GM19468 (cell line): ENCODE data around the gene CKB.

Experiments used
- ATAC-seq: cut with Tn5 transposase; IDR thresholded peaks from one replicate; pipeline ENCODE4 v1.9.1; 2021; ENCODE audit warnings: mild to moderate bottlenecking, moderate library complexity, moderate number of reproducible peaks; ENCODE audit not compliant: unreplicated experiment; ENCODE audit errors: extremely low read depth

CKB gene

DNA sequence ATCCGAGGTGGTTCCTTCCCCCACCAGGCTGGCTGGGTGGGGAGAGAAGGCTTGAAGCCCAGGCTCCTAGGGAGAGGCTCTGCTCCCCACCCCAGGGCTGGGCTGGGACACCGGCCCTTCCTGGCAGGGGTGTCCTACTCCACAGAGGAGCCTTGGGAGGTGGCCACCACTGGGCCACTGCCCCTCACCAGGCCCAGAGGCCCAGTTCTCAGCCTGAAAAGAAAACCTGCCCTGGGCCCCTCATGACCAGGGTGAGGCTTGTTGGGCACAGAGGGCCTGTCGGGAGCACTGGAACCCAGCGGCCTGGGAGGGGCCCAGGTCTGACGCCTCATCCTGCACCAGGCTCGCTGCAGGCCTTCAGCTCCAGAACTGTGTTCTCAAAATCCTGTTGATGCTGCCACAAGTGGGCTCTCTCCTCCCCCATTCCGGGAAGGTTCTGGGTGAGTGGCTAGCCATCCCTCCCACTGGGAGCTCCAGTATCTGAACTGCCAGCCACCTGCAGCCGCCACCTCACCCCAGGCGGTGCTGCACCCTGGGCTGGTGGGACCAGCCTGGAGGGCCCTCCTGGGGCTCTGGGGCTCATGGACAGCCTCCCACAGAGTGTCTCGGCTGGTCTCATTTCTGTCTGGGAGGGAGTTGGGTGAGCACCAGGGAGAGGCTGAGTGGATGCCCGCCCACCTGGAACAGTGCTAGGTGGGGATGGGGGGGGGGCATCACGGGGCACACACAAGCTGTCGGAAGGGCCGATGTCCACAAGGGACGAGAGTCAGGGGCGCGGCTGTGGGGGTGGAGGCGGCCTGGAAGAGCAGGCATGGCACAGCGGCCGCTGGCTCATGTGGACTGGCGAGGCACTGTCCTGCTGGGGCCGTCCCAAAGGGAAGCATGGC lies 28.1 kb upstream of the CKB start:
- no peak for ATAC-seq

DNA sequence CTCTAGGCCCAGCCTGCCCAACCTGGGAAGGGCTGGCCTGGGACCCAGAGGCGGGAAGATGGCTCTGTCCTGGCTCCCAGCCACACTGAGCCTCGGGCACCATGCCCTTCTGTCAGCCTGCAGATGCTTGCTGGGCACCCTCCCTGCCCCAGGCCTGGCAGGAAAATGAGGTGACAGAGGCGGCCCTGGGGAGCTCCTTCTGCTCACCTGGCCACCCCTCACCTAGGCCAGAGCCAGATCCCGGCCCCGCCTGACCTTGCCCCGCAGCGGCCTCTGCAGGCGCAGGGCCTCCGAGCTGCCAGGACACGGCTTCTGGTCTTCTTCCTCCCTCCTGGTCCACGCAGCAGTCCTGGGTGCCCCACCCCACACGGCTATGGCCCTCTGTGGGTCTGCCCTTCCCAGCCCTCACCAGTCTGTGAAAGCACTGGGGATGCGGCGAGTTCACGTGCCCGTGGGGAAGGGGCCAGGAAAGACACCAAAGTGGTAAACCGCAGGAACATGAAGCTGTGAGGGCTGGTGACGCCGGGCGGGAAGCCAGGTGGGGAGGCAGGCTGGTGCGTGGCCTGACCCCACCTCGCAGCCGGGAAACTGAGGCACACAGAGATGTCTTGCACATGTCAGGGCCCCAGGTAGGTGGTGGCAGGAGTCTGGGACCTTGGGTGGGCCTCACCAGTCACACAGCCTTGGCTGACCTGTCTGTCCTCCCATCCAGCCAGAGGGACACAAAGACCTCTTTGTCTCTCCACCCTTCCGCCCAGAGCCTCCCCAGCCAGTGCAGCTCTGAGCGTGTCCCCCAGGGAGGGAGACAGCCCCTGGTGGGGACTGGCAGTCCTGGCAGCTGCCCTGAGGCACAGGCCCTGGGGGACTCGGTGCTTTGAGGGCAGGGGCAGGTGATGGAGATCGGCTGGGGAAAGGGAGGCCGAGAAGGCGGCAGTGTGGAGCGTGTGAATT lies 27.0 kb upstream of the CKB start:
- no peak for ATAC-seq

DNA sequence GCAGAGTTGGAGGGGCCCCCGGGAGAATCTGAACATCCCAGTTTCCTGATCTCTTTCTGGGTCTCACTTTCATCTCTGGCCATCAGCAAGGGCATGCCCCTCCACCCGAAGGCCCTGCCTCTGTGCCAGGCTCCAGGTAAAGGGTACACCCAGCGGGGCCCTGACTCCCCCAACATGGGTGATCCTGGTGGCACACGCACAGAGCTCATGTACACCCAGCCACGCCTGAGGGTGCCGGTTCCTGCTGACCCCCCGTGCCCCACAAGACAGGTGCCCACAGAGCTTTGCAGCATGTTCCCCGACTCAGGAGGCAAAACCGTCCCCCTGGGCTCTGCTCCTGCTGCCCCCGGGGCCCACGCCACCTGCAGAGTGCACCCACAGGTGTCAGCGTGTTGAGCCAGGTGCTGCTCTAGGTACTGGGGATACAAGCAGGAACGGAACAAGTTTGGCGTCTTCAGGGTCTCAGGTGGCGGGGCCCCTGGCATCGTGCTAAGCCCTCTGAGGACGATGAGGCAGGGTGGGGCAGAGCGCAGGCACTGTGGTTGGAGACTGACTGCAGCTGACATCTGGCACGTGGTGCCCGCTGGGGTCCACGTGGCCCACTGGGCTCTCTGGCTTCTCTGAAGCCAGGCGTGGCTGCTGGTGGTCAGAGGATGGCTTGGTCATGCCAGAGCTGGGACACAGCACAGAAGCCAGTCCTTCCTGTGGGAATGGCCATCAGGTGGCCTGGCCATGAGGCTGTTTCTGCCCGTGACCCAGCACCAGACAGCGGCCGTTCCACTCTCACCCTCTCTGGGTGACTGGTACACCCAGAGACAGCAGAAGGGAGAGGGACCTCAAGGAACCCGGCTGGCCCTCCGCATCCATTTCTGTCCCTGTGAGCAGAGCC lies 26.1 kb upstream of the CKB start:
- no peak for ATAC-seq

DNA sequence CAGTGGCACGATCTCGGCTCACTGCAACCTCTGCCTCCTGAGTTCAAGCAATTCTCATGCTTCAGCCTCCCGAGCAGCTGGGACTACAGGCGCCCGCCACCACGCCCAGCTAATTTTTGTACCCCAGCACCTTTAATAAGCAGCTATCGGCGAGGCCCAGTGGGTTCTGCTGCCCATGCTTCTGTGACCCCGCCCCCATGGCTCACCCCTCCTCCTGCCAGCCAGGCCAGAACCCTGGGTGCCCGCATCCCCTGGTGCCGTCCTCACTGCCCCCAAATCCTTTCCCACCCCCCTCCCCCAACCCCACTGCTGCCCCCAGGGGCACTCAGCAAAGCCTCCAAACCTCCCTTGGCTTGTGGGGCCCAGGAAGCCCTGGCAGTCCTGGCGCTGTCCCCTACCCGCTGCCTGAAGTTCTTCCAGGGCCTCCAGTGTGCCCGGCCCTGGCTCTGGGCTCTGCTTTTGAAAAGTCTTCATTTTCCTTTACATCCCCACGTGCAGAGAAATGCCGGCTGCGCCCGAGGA lies 25.4 kb upstream of the CKB start:
- ATAC-seq = no peak

DNA sequence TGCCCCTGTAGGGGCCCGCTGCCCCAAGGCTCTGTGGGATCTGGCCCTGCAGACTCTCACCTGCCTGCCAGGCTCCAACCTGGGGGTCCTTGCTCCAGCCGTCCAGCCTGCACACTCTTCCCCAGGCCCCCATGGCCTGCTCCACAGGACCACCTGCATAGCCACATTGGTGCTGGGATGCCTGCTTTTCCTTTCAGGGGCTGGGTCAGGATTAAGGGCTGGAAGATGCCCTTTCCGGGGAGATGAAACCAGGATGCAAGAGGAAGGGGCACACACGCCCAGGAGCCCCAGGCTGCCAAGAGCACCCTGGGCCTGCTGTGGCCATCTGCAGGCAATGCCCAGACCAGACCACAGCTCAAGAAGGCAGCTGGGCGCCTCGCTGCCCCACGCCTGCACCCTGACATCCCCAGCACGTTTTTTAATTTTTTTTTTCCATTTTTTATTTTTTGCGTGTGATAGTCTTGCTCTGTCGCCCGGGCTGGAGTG lies 24.9 kb upstream of the CKB start:
- no peak for ATAC-seq

DNA sequence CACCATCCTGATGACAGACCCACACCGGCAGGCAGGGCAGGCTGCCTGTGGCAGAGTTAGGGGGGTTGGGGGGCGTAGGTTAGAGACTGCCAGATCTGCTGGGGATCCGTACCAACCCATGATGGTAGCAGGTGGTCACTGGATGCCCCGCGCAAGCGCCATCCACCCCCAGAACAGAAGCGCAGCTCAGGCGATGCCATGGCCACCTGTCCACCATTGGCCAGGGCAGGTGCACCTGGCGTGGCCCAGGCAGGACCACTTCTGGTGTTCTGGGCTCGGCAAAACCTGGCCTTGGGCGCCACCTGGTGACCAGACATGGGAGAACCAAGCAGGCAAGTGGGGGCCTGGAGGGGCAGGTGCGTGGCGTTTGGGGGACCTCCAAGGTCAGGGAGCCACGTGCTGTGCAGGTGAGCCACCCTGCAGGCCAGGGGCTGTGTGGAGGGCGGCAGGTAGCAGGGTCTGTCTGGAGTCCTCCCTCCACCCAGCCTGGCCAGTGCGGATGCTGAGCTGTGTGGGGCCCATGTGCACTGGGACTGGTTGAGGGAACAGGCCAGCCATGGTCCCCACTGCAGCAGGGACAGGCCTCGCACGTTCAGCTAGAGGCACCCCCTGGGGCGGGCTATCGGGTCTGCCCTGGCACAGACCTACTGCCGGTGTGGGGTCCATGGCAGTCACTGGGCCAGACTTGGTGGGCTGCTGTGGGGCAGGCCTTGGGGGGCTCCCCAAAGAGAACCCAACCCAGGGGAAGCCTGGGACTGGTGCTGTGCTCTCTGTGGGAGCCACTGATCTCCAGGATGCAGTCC lies 24.2 kb upstream of the CKB start:
- ATAC-seq = no peak

DNA sequence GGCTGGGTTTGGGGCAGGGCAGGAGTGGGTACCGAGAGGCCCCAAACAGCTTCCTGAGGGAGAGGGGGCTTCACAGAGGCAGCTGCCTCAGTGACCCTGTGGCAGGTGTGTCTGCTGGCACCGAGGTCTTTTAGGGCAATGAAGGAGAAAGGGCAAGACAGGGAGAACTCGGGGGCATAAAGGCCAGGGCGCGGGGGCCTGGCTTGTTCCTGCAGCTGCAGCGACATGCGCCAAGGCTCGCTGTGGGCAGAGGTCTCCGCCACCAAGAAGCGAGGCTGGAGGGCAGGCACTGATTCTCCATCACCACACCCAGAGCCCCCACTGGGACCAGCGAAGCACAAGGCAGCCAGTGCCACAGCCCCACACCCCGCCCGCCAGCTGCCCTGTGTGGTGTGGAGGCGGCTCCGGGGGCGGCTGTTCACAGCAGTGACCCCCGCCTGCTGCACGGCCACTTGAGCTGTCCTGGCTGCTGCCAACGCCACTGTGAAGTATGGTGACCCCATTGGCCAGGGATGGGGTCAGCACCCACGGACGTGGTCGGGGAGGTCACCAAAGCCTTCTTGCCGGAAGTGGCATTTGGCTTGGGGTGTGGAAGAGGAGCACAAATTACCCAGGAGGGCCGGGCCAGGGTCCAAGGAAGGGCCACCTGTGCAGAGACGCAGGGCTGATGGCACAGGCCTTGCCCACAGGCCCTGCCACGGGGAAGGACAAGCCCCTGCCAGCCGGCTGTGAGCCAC lies 23.5 kb upstream of the CKB start:
- no peak for ATAC-seq

DNA sequence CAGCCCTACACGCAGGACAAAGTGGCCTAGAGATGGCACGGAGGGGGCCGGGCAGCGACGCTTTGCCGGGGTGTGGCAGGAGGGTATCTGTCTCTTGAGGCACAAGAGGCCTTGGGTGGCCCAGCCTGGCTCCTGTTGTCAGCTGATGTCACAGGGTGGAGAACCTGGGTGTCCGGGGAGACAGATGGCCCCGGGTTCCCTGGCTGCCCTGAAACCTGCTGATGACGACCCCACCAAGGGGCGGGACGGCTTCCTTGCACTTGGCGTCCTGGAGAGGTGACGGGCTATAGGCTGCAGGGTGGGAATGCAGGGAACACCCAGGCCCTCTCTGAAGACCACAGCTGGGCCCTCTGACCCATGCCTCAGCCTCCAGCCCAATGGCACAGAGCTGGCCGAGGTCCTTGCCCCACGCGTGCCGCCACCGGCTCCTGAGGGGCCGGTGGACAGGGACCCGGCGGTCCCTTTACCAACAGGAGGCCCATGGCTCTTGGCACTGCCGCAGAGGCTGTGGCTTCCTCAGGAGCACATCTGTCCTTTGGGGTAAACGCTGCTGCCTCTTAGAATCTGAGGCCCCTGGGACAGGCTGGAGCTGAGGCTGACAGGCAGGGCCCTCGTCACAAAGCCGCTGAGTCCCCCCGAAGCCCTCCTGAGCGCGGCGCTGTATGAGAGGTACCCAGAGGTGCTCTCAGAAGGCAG lies 22.7 kb upstream of the CKB start:
- ATAC-seq = no peak

DNA sequence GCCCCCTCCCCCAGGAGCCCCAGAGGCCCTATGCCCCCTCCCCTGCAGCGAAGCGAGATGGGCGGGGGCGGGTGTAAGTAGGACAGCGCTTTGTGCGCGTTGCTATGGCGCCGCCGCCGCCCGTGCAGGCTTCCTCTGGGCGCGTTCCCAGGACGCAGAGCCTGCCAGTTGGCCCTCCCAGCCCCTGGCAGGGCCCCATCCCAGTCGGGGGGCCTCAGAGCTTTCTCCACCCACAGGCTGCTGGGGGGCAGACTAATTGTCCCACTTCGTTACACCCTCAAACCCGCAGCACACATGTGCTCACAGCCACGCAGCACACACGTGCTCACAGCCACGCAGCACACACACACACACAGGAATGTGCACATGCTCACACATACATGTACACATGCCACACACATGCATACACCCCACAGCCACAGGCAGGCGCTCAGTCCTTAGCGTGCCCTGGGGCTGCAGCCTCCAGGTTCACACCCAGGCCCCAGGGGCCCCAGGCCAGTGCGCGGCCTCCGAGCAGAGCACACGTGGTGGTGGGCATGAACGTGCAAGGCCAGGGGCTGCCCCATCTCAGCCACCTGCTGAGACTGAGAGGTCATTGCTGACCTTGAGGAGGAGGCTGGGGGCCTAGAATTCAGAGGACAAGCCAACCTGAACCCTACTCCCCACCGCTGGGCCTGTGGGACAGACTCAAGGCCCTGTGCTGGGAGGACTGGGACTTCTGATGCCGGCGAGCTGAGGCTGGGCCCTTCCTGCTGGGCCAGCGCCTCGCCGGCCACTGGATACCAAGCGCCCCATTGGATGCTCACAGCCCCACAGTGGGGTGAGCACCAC lies 22.0 kb upstream of the CKB start:
- ATAC-seq = no peak

DNA sequence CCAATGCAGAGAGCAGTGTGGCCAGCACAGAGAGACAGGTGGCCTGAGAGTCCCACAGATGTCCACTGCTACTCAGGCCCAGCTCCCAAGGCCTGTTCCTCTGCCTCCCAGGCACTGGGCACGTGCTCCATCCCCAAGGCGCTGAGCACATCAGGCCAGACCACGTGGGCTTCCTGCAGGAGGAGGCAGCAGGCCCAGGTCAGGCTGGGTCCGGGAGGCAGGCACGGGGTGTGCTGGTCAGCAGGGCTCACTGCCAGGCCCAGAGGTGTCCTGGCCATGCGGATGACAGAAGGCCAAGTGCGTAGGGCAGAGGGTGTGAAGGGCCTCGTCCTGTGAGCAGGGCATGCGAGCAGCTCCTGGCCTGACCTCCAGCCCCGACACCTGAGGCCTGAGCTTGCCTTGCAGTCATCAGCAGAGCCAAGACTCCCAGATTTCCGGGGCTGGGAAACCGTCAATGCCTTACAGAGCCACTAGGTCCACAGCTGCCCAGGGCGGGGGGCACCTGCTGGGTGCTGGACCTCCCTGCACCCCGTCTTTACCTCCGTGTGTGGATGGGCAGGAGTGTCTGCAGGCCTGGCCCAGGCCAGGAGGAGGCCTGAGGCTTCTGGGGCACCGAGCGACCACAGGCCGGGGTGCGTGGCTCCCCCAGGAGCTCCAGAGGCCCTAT lies 21.2 kb upstream of the CKB start:
- no peak for ATAC-seq

DNA sequence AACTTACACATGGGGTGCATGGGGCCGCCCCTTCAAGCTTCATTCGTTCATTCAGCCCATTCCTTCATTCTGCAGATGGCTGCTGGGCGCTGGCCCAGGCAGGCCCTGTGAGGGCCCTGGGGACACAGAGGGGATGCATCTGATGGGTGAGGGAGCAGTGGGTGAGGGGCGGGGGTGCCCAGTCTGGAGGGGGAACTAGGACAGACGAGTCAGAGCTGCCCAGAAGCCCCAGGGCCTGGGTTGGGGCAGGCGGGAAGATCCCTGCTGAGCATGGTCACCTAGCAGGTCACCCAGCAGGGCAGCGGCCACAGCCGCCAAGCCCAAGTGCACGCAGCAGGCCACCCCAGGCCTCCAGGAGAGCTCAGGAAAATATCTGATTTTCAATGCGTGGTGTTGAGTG lies 20.5 kb upstream of the CKB start:
- ATAC-seq = no peak

DNA sequence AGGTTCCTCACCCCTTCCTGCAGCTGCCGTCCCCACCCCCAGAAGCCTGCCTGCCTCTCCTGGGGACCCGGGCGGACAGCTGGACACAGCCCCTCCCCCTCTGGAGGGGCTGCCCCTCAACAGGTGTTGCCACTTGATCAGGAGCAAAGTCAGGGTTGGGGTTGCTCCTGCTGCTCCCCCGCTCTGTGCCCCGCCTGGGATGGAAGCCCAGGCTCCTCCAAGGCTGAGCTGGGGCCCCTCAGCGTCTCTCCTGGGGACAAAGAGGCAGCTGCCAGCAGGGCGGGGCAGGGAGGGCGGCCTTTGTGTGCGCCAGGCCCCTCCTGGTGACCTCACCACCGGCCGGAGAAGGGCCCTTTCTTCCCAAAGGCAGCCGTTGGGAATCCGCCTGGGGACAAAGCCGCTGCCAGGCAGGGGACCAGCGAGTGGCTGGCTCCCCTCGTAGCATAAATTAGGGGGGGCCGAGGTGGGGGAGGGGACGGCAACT lies 20.0 kb upstream of the CKB start:
- ATAC-seq = no peak

DNA sequence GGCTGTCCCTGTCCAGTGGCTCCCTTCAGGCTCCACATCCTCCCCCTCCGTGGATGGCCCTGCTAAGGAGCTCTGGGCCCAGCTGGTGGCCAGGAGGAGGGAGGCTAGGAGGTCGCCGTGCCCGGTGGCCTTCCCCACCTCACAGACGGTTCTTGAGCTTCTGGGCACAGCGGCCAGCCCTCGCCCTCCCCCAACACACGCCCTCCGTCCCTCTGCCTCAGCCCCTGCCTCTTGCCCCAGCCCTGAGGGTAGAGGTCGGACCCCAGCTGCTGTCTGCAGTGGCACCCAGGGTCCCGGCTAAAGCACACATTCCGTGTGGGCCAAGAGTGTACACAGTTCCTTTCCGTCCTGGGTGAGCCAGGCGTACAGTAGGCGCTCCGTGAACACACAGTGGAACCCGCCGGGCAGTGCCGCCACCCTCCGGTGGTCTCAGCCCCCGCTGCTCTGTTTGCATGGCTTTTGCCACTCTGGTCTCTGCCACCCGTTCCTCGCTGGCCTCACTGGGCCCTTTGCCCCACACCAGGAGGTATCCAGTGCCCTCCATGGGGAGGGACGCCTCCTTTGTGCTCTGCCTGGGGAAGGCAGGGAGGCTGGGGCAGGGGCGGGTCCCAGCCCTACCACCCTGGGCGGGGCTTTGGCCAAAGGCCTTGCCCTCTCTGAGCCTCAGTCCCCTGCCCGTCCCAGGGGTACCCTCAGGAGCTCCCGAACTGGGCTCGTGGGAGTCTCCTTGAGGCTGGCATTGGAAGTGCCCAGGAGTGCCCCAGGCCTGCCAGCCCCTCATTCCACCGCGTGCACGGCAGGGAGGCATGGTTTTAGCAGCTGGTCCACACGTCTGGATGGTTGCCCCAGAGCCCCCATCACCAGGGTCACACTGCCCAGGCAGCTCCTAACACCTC lies 19.3 kb upstream of the CKB start:
- no peak for ATAC-seq

DNA sequence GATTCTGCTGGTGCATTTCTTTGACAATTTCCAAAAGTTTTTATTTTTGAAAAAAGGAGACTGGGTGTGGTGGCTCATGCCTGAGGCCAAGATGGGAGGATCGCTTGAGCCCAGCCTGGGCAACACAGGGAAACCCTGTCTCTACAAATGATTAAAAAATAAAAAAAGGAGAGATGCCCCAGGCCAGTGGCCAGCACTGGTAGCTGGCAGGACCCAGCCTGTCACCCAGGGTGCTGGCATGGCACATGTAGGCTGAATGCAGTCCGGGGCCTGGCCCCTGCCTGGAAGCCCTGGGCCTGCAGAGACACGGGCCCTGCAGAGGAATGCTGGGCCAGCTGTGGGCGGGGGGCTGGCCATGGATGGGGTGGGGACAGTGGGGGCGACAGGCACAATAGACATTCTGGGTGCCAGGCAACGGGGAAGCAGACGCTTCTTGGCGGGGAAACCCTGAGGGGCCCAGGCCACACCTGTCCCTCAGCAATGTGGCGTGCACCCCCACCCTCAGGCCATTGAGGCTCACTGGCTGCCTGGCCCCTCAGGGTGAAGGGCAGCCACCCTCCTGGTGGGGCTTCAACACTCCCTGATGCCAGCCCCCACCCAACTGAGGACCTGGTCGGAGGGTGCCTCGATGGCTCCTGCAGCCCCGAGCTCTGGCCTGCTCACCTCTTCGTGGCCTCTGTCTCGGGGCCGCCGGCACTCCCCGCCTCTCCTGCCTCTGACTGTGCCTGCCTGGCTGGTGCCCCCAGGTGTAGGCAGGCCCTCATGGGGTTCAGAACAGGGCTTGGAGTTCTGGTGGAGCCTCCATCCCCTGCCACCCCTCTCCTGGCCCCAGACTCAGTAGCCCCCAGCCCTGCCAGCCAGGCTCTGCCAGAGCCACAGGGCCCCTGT lies 18.4 kb upstream of the CKB start:
- no peak for ATAC-seq
